GM06990 (cell line): ENCODE measurements around the gene TIMM21.

Source experiments
- DNase-seq: peaks from one replicate; pipeline ENCODE4 v3.0.0-alpha.2; 2011; ENCODE audit not compliant: insufficient read length; ENCODE audit errors: extremely low read depth
- H3K27me3 ChIP-seq: replicated peaks from 2 replicates; pipeline ENCODE4 v1.6.0; 2011; ENCODE audit warnings: low read length; ENCODE audit not compliant: control insufficient read depth, insufficient read depth
- H3K36me3 ChIP-seq: 2 replicates; pipeline ENCODE4 v1.5.1; 2011; ENCODE audit warnings: low read length; ENCODE audit not compliant: control insufficient read depth, insufficient read depth
- H3K4me3 ChIP-seq: replicated peaks from 2 replicates; pipeline ENCODE4 v1.5.1; 2011; ENCODE audit warnings: low read depth, mild to moderate bottlenecking, control low read depth, low read length
- TF ChIP-seq, protein P1 (sequence below): IDR thresholded peaks from 2 replicates; pipeline ENCODE4 v1.5.1; 2011; ENCODE audit warnings: low read length, control low read depth, mild to moderate bottlenecking, inconsistent platforms; ENCODE audit not compliant: insufficient read depth, poor library complexity, severe bottlenecking

TIMM21 gene

DNA sequence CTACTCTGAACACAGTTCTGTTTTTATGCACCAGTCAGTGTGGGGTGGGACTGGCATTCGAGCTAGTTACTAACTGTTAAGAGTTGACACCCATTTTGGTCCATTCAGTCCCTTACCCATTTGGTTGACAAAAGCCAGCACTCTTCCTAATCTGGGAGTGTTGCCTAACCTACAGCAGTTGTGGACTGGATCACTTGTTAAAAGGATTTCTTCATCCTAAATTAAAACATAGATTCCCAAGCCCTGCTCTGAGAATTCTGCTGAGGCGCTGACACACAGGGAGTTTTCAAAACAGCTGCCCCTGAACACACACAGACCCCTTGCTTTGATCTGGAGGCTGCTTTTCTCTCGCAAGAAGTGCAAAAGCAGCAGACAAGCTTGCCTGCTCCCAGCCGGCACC is 6.4 kb downstream of the TIMM21 start:
- Histone ChIP-seq H3K27me3 (no peaks in the 10 kb centered on the region), H3K4me3 (no peak overlapping the region), H3K36me3 (peaks cover 14% of the 10 kb centered on the region)
- TF ChIP-seq, protein P1, sequence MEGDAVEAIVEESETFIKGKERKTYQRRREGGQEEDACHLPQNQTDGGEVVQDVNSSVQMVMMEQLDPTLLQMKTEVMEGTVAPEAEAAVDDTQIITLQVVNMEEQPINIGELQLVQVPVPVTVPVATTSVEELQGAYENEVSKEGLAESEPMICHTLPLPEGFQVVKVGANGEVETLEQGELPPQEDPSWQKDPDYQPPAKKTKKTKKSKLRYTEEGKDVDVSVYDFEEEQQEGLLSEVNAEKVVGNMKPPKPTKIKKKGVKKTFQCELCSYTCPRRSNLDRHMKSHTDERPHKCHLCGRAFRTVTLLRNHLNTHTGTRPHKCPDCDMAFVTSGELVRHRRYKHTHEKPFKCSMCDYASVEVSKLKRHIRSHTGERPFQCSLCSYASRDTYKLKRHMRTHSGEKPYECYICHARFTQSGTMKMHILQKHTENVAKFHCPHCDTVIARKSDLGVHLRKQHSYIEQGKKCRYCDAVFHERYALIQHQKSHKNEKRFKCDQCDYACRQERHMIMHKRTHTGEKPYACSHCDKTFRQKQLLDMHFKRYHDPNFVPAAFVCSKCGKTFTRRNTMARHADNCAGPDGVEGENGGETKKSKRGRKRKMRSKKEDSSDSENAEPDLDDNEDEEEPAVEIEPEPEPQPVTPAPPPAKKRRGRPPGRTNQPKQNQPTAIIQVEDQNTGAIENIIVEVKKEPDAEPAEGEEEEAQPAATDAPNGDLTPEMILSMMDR = no peak
- no peak for DNase-seq

GRCh38 chr18:74155276-74155675 is 7.0 kb downstream of the TIMM21 start:
- DNase-seq = no peak
- Histone ChIP-seq H3K4me3 (no peak overlapping the region), H3K36me3 (peaks cover 15% of the 10 kb centered on the region), H3K27me3 (no peaks in the 10 kb centered on the region)
- TF ChIP-seq, protein P1 = no peak

- TF ChIP-seq, protein P1 = no peak
- no peak for DNase-seq
- no peak overlapping the region for H3K4me3 ChIP-seq
- H3K36me3 ChIP-seq = peaks cover 5% of the 10 kb centered on the region
- H3K27me3 ChIP-seq = no peaks in the 10 kb centered on the region
Observed at GRCh38 chr18:74163019-74163660, 14.8 kb downstream of the TIMM21 start.

DNA sequence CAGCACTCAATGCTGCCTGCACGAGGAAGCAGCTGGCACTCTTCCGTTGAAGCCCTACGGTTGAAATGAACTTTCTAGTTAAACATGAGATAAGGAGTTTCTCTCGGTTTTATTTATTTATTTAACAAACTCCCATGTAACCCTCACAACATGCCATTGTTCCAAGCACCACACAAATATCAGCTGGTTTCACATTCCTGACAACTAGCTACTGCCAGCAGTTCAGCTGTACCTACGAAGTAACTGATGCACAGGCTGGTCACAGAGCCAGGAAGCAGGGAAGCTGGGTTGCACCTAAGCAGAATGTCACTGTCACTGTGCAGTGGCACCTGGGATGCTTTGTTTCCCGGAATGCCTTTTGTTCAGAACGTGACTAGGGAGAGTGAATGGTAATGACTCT is 18.1 kb downstream of the TIMM21 start:
- TF ChIP-seq, protein P1 = no peak
- no peak for DNase-seq
- Histone ChIP-seq H3K4me3 (no peak overlapping the region), H3K36me3 (no peaks in the 10 kb centered on the region), H3K27me3 (no peaks in the 10 kb centered on the region)

DNA sequence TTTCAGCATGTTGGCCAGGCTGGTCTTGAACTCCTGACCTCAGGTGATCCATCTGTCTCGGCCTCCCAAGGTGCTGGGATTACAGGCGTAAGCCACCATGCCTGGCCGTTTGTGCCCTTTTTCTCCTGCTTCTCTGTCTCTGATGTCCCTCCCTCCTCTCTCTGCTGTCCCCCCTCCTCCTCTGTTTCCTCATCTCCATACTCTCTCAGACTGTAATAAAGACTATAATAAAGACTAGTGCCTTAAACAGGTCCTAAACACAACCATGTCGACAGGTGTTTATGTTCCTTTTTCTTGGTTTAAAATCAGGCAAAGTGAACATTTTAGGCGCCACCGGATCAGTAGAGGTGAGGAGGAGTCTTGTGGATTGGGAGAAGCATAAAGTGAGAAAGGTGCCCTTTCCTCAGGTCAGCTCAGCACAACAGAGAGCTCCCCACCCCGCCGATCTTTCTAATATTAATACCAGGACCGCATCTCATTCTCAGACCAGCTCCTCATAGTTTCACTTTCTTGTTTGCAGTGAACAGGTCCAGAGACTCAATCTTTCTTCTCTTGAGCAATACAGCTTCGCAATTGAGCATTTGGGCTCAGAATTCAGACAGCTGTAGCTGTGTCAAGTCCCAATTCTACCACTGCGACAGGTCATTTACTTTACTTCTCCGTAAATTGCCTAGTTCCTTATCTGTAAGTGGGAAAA is 23.7 kb downstream of the TIMM21 start:
- peak overlapping the region; percentile 36; the same call in 1 of the 2 replicates for H3K4me3 ChIP-seq
- no peaks in the 10 kb centered on the region for H3K36me3 ChIP-seq
- peaks cover 2% of the 10 kb centered on the region for H3K27me3 ChIP-seq
- TF ChIP-seq, protein P1 = no peak
- DNase-seq = no peak
